ENCODE results near the gene CST6.
"Not testable (repeated sequence)": the region's sequence is repeated elsewhere in the genome, so short reads cannot be mapped to it uniquely, and the experiment has no call there.

Gene CST6

GRCh38 chr11:66008095-66008467 lies 3.7 kb upstream of the CST6 start:
- no peak for DNase-seq (ENCODE audit: low read depth)
- in situ Hi-C loops (cut with HindIII; ENCODE audit: low sequenced_read_pairs): no loop called here
- H3K4me3 ChIP-seq (ENCODE audit: low read depth, low read length): no peak overlapping the region
- TF ChIP-seq CTCF (IDR thresholded peaks at IDR 0.05; ENCODE audit: low read depth, low read length, missing control alignments): no peak

GRCh38 chr11:66008468-66009101 lies 3.2 kb upstream of the CST6 start:
- TF ChIP-seq CTCF (IDR thresholded peaks at IDR 0.05; ENCODE audit: low read depth, low read length, missing control alignments): no peak
- H3K4me3 ChIP-seq (ENCODE audit: low read depth, low read length): no peak overlapping the region
- in situ Hi-C loops (cut with HindIII; ENCODE audit: low sequenced_read_pairs): no loop called here
- DNase-seq (ENCODE audit: low read depth): no peak

GRCh38 chr11:66010036-66010435 lies 1.8 kb upstream of the CST6 start:
- in situ Hi-C loops (cut with HindIII; ENCODE audit: low sequenced_read_pairs); DNase-seq (ENCODE audit: low read depth); H3K4me3 ChIP-seq (ENCODE audit: low read depth, low read length): not testable (repeated sequence)

- no peak for TF ChIP-seq CTCF (IDR thresholded peaks at IDR 0.05; ENCODE audit: low read depth, low read length, missing control alignments)
- no peak overlapping the region for H3K4me3 ChIP-seq (ENCODE audit: low read depth, low read length)
- DNase-seq (ENCODE audit: low read depth): no peak
- in situ Hi-C loops (cut with HindIII; ENCODE audit: low sequenced_read_pairs): no loop called here
Measured at GRCh38 chr11:66011239-66011784, 496 bp upstream of the CST6 start.

- in situ Hi-C loops (cut with HindIII; ENCODE audit: low sequenced_read_pairs): no loop called here
- no peak overlapping the region for H3K4me3 ChIP-seq (ENCODE audit: low read depth, low read length)
- no peak for TF ChIP-seq CTCF (IDR thresholded peaks at IDR 0.05; ENCODE audit: low read depth, low read length, missing control alignments)
- DNase-seq (ENCODE audit: low read depth): no peak
Measured at GRCh38 chr11:66012371-66012945, 650 bp downstream of the CST6 start.

- no peak for DNase-seq (ENCODE audit: low read depth)
- TF ChIP-seq CTCF (IDR thresholded peaks at IDR 0.05; ENCODE audit: low read depth, low read length, missing control alignments): no peak
- in situ Hi-C loops (cut with HindIII; ENCODE audit: low sequenced_read_pairs): no loop called here
- no peak overlapping the region for H3K4me3 ChIP-seq (ENCODE audit: low read depth, low read length)
Measured at GRCh38 chr11:66012946-66013761, 1.3 kb downstream of the CST6 start.

GRCh38 chr11:66013762-66014100 lies 1.9 kb downstream of the CST6 start:
- H3K4me3 ChIP-seq (ENCODE audit: low read depth, low read length): no peak overlapping the region
- TF ChIP-seq CTCF (IDR thresholded peaks at IDR 0.05; ENCODE audit: low read depth, low read length, missing control alignments): no peak
- DNase-seq (ENCODE audit: low read depth): no peak
- in situ Hi-C loops (cut with HindIII; ENCODE audit: low sequenced_read_pairs): no loop called here
